HG02840 (cell line): ENCODE results near the gene HK1.

Source experiments
- ATAC-seq: cut with Tn5 transposase; IDR thresholded peaks from one replicate; pipeline ENCODE4 v1.9.1; 2021; ENCODE audit warnings: mild to moderate bottlenecking, moderate library complexity, moderate number of reproducible peaks; ENCODE audit not compliant: unreplicated experiment, low FRiP score

Gene HK1

DNA sequence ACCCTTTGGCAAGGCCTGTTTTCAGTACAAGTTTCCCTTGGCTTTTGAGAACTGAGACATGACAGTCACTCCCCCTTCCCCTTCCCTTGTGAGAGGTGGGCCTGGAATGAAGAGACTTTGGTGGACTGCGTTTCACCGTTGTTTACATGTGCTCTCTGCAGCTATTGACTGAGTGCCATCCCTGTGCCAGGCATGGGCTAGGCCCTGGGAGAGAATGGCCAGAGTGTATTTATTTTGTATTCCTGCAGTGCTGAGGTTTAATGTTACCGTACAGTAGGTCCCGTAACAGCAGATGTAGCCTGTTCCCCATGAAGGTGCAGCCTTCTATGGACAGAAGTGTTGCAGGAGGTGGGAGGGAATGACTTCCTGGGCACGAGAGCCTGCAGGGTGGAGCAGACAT is 88.4 kb downstream of the HK1 start:
- ATAC-seq, result no peak

DNA sequence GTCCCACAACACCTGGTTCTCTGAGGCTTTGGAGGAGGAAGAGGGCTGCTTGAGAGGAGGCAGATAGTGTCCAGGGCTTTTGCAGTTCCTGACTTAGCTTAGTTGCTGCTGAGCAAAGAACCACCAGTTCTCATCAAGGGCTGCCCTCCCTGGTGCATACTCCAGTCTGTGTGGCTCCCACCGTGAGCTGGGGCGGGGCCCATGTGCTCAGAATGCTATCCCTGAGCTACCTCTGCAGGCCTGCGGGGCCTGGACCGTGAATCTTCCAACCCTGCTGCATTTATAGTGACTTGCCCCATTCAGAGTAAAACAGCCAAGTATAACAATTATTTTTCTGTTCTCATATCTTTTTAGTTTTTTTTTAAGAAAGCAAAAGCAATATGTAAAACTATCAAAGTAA is 89.2 kb downstream of the HK1 start:
- no peak for ATAC-seq

GRCh38 chr10:69372126-69372980 is 94.1 kb downstream of the HK1 start:
- no peak for ATAC-seq

DNA sequence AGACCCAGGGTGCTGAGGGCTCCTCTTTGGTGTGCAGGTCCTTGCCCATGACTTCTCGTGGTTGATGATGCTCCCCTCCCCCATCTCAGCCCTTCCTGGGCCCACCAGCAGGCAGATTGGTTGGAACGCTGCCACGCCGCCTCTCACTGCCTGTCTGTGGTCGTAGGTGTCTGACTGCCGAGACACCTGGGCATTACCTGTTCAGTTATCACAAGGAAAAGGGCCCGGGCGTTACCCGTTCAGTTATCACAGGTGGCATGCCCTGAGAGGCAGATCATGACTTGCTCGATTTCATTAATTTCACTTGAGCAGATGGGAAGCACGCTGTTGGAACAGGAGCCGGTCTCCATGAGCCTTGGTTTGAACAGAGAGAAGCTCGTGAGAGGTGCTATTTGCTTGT is 95.9 kb downstream of the HK1 start:
- no peak for ATAC-seq

GRCh38 chr10:69374931-69375306 is 96.6 kb downstream of the HK1 start:
- ATAC-seq, result no peak

GRCh38 chr10:69375307-69376151 is 97.2 kb downstream of the HK1 start:
- ATAC-seq, result no peak

GRCh38 chr10:69376662-69377061 is 98.4 kb downstream of the HK1 start:
- ATAC-seq, result no peak

- no peak for ATAC-seq
These were observed 98.9 kb downstream of the HK1 start for GRCh38 chr10:69377191-69377590.

DNA sequence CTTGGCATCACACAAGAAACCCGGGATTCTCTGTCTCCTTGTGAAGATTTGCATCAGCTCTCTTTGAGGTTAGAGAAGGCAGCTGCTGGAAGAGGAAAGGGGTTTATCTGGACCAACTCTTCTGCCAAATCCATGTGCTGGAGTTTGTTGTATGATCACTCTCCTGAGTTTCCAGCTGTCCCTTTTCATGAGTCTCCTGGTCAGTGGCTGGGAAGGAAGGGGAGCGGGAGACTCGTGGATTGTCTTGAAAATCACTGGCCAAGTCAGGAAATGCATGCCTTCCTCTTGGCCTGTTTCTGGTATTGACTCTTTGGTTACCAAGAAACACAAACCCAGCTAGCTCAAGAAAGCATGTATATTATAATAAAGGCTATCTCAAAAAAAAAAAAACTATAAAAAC is 99.6 kb downstream of the HK1 start:
- no peak for ATAC-seq

DNA sequence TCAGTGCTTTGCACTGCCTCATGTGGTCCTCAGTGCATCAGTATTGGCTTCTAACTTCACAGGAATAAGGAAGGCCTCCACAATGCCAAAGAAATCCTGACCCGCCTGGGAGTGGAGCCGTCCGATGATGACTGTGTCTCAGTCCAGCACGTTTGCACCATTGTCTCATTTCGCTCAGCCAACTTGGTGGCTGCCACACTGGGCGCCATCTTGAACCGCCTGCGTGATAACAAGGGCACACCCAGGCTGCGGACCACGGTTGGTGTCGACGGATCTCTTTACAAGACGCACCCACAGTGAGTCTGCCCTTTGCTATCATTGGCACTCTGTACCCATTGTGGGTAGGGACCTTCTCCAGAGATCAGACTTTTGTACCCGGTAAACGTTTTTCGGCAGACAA is 101.5 kb downstream of the HK1 start:
- ATAC-seq, result no peak

DNA sequence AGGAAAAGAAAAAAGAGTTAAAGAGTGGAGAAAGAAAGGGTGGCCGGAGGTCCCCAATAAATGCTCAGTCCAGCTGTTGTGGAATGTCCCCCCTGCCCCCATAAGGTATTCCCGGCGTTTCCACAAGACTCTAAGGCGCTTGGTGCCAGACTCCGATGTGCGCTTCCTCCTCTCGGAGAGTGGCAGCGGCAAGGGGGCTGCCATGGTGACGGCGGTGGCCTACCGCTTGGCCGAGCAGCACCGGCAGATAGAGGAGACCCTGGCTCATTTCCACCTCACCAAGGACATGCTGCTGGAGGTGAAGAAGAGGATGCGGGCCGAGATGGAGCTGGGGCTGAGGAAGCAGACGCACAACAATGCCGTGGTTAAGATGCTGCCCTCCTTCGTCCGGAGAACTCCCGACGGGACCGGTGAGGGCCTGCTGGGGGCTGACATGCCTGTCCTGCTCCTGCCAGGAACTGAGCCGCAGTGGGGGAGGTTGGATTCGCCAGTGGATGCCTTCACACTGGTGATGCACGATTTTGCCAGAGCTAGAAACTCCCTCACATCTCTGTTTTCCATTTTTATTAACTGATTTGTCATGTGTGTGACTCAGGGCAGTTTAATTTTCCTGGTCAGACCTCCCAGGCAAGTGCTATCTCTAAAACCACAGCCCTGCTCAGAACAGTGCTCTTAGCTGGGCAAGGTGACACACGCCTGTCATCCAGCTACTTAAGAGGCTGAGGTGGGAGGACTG is 104.3 kb downstream of the HK1 start:
- no peak for ATAC-seq

DNA sequence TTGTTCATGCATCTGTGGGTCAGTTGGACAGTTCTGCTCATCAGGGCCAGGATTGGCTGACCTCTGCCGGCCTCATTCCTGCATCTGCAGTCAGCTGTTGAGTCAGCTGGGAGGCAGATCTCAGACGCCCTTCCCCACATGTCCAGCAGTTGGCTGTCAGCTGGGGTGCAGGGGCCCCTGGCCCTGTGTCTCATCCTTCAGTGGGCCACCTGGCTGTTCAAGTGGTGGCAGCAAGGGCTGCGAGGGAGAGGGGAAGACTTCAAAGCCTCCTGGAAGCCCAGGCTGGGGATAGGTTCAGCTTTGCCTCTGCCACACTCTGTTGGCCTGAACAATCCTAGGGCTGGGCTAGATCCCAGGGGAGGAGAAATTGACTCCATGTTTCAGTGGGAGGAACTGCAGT is 105.3 kb downstream of the HK1 start:
- no peak for ATAC-seq

DNA sequence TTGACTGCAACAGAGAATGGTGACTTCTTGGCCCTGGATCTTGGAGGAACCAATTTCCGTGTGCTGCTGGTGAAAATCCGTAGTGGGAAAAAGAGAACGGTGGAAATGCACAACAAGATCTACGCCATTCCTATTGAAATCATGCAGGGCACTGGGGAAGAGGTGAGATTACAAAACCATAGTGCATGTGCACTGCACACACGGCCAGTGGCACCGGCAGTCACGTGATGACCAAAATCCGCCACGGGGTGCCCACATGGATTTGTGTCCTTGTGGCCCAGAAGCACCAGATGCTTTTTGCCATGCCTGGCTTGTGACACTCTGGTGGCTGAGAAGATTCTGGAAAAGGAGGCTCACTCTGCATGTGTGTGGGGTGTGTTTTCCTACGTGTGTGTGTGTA is 106.0 kb downstream of the HK1 start:
- ATAC-seq, result no peak

GRCh38 chr10:69385454-69386350 is 107.4 kb downstream of the HK1 start:
- no peak for ATAC-seq

GRCh38 chr10:69387500-69387899 is 109.2 kb downstream of the HK1 start:
- no peak for ATAC-seq

DNA sequence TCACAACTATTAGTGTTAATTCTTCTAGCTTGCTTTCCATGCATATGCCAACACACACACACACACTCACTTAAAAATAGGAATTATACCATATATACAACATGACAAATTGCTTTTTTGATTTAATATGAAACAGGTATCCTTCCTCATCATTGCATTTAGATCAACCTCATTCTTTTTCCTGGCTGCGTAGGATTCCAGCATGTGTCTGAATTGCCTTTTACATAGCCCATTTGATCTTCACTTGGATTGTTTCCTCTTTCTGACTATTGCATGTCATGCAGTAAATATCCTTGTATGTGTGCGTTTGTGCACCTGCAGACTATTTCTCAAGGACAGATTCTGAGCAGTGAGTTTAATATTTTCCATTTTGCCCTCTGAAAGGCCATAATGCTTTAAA is 110.2 kb downstream of the HK1 start:
- no peak for ATAC-seq

- no peak for ATAC-seq
These were observed 111.7 kb downstream of the HK1 start for GRCh38 chr10:69389827-69390490.

GRCh38 chr10:69391158-69391557 is 112.9 kb downstream of the HK1 start:
- no peak for ATAC-seq

- no peak for ATAC-seq
These were observed 114.2 kb downstream of the HK1 start for GRCh38 chr10:69392481-69393000.
